H1 (cell line): ENCODE data around the gene BNIP5.

Source experiments
- ASH2L ChIP-seq: fragments of 200-600, 300-600 bp; sonication (generic); IDR thresholded peaks from one replicate; pipeline ENCODE4 v1.7.1; 2017; ENCODE audit warnings: low read length
- EZH2 ChIP-seq: fragments of 200-600 bp; sonication (generic); IDR thresholded peaks from 2 replicates; pipeline ENCODE4 v1.7.1; 2012; ENCODE audit warnings: low read depth, mild to moderate bottlenecking, moderate library complexity, low read length, inconsistent platforms; ENCODE audit not compliant: severe bottlenecking
- GTF2F1 ChIP-seq: IDR thresholded peaks from 2 replicates; pipeline ENCODE4 v1.6.1; 2012; ENCODE audit warnings: low read depth, low read length, improper control_type of control experiment, borderline replicate concordance
- POLR2A ChIP-seq, 2 experiments: IDR thresholded peaks; 1 replicate in 1 of 2; 2 replicates in 1 of 2; pipeline ENCODE4 v1.6.1; 2011; ENCODE audit warnings: low read depth in 2 of 2, low read length in 2 of 2, mild to moderate bottlenecking in 2 of 2; ENCODE audit errors: control extremely low read depth in 1 of 2
- SUZ12 ChIP-seq: fragments of 200-600 bp; sonication (generic); IDR thresholded peaks from 2 replicates; pipeline ENCODE4 v1.6.1; 2012; ENCODE audit warnings: mild to moderate bottlenecking, inconsistent platforms, low read length, moderate library complexity, mixed read lengths
- TF ChIP-seq, protein P1 (sequence below), 3 experiments: IDR thresholded peaks; 1 replicate in 2 of 3; 2 replicates in 1 of 3; pipeline versions ENCODE4 v1.5.1 to v1.6.1; 2011; ENCODE audit warnings: low read length in 3 of 3, mild to moderate bottlenecking in 3 of 3, inconsistent platforms in 2 of 3, low read depth in 1 of 3, moderate library complexity in 1 of 3; ENCODE audit not compliant: insufficient read depth in 1 of 3; ENCODE audit errors: control extremely low read depth in 1 of 3

DNA sequence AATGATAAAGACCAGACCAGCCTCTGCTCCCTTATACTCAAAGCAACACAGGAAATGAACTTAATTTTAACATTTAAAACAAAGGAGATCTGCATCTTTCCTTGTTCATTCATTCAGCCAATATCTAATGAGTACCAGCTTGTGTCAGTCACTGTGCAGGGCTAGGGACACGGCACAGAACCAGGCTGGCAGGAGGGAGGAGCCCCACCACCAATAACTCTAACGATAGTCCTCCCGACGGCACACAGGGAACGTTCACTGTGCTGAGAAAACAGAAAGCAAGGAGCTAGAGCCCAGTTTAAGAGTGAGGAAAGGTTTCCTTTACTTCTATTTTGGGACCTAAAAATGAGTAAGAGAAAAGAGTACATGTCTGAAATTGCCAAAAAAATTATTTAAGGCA is 40.9 kb upstream of the BNIP5 start:
- TF ChIP-seq POLR2A (IDR thresholded peaks at IDR 0.05; ENCODE audit: control extremely low read depth in 1 of 2, low read depth in 2 of 2, low read length in 2 of 2) (no peak), ASH2L (no peak), GTF2F1 (no peak), EZH2 (no peak), SUZ12 (no peak)
- TF ChIP-seq, protein P1, sequence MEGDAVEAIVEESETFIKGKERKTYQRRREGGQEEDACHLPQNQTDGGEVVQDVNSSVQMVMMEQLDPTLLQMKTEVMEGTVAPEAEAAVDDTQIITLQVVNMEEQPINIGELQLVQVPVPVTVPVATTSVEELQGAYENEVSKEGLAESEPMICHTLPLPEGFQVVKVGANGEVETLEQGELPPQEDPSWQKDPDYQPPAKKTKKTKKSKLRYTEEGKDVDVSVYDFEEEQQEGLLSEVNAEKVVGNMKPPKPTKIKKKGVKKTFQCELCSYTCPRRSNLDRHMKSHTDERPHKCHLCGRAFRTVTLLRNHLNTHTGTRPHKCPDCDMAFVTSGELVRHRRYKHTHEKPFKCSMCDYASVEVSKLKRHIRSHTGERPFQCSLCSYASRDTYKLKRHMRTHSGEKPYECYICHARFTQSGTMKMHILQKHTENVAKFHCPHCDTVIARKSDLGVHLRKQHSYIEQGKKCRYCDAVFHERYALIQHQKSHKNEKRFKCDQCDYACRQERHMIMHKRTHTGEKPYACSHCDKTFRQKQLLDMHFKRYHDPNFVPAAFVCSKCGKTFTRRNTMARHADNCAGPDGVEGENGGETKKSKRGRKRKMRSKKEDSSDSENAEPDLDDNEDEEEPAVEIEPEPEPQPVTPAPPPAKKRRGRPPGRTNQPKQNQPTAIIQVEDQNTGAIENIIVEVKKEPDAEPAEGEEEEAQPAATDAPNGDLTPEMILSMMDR (IDR thresholded peaks at IDR 0.05; ENCODE audit: control extremely low read depth in 1 of 3, insufficient read depth in 1 of 3, low read depth in 1 of 3, low read length in 3 of 3), result no peak
